Liver (tissue), 9 donors: ENCODE data around the gene MIEF1. TPM values are rescaled to one million over a fixed set of nuclear protein-coding genes. Genes with fewer than 3 reads are reported as not detected.

Experiments used
- DNase-seq: peaks from one replicate; pipeline ENCODE4 v3.0.0-alpha.2; 2017; ENCODE audit warnings: low spot score
- H3K27ac ChIP-seq, 2 donors: one replicate each; pipeline ENCODE4 v1.7.0; 2013; ENCODE audit warnings: inconsistent platforms in 2 of 2, low read length in 2 of 2, control low read depth in 1 of 2, low read depth in 1 of 2, mild to moderate bottlenecking in 1 of 2
- H3K27me3 ChIP-seq, 4 donors: one replicate each; pipeline versions ENCODE4 v1.6.1 to v1.7.0; 2013; ENCODE audit warnings: low read length in 3 of 4, inconsistent platforms in 1 of 4, mild to moderate bottlenecking in 1 of 4, moderate library complexity in 1 of 4; ENCODE audit not compliant: control insufficient read depth in 4 of 4, insufficient read depth in 4 of 4
- H3K36me3 ChIP-seq, 4 donors: one replicate each; pipeline versions ENCODE4 v1.6.1 to v1.7.0; 2013; ENCODE audit warnings: low read length in 3 of 4, mild to moderate bottlenecking in 3 of 4, low read depth in 1 of 4, moderate library complexity in 1 of 4; ENCODE audit not compliant: control insufficient read depth in 4 of 4, insufficient read depth in 3 of 4
- H3K4me1 ChIP-seq, 4 donors: one replicate each; pipeline versions ENCODE4 v1.6.1 to v1.7.0; 2013; ENCODE audit warnings: low read length in 3 of 4, mild to moderate bottlenecking in 3 of 4, moderate library complexity in 1 of 4; ENCODE audit not compliant: control insufficient read depth in 4 of 4, insufficient read depth in 4 of 4
- H3K4me3 ChIP-seq, 3 donors: one replicate each; pipeline versions ENCODE4 v1.6.1 to v1.7.0; 2013; ENCODE audit warnings: low read length in 3 of 3, control low read depth in 1 of 3, low read depth in 1 of 3, mild to moderate bottlenecking in 1 of 3
- H3K9ac ChIP-seq, 2 donors: one replicate each; pipeline ENCODE4 v1.7.0; 2013; ENCODE audit warnings: low read length in 2 of 2, mild to moderate bottlenecking in 2 of 2, moderate library complexity in 2 of 2, control low read depth in 1 of 2, low read depth in 1 of 2
- H3K9me3 ChIP-seq, 4 donors: one replicate each; pipeline versions ENCODE4 v1.6.1 to v1.7.0; 2013; ENCODE audit warnings: low read length in 3 of 4; ENCODE audit not compliant: control insufficient read depth in 4 of 4
- EGR1 ChIP-seq, 2 donors: IDR thresholded peaks; 2 replicates each; pipeline ENCODE4 v1.6.1; 2016 to 2018; ENCODE audit warnings: antibody characterized with exemption in 2 of 2, low read depth in 2 of 2
- FOXA1 ChIP-seq: IDR thresholded peaks from 2 replicates; pipeline ENCODE4 v1.6.1; 2016; ENCODE audit warnings: antibody characterized with exemption
- FOXA2 ChIP-seq: IDR thresholded peaks from 2 replicates; pipeline ENCODE4 v1.6.1; 2016; ENCODE audit warnings: antibody characterized with exemption
- GABPA ChIP-seq, 2 donors: IDR thresholded peaks in 1 of 2; conservative IDR thresholded peaks in 1 of 2; 2 replicates each; pipeline ENCODE4 v1.6.1; 2016; ENCODE audit warnings: antibody characterized with exemption in 2 of 2, mild to moderate bottlenecking in 1 of 2, moderate library complexity in 1 of 2
- HNF4A ChIP-seq, 2 donors: conservative IDR thresholded peaks; 2 replicates each; pipeline ENCODE4 v1.6.1; 2016; ENCODE audit warnings: antibody characterized with exemption in 2 of 2, mild to moderate bottlenecking in 2 of 2
- HNF4G ChIP-seq: IDR thresholded peaks from 2 replicates; pipeline ENCODE4 v1.6.1; 2016; ENCODE audit warnings: antibody characterized with exemption
- JUND ChIP-seq, 2 donors: IDR thresholded peaks; 2 replicates each; pipeline ENCODE4 v1.6.1; 2016; ENCODE audit warnings: antibody characterized with exemption in 2 of 2
- NR2F2 ChIP-seq: IDR thresholded peaks from 2 replicates; pipeline ENCODE4 v1.6.1; 2016; ENCODE audit warnings: antibody characterized with exemption
- RAD21 ChIP-seq, 2 donors: IDR thresholded peaks; 2 replicates each; pipeline ENCODE4 v1.6.1; 2016; ENCODE audit warnings: antibody characterized with exemption in 2 of 2, mild to moderate bottlenecking in 2 of 2
- RXRA ChIP-seq, 2 donors: IDR thresholded peaks; 2 replicates each; pipeline ENCODE4 v1.6.1; 2017 to 2018; ENCODE audit warnings: antibody characterized with exemption in 2 of 2, mild to moderate bottlenecking in 1 of 2
- SP1 ChIP-seq: IDR thresholded peaks from 2 replicates; pipeline ENCODE4 v1.6.1; 2018; ENCODE audit warnings: antibody characterized with exemption, mild to moderate bottlenecking
- TAF1 ChIP-seq: conservative IDR thresholded peaks from 2 replicates; pipeline ENCODE4 v1.6.1; 2016; ENCODE audit warnings: antibody characterized with exemption, mild to moderate bottlenecking
- YY1 ChIP-seq: IDR thresholded peaks from 2 replicates; pipeline ENCODE4 v1.6.1; 2016; ENCODE audit warnings: antibody characterized with exemption, mild to moderate bottlenecking
- WGBS: extraction: QIAGEN DNeasy Blood & Tissue Kit; methylation state at CpG from one replicate; pipeline ENCODE4 v1.1.7; 2013; 5-methylcytosine and 5-hydroxymethylcytosine counted together
- polyA plus RNA-seq, 2 donors: library from polyadenylated mRNA; stranded (reverse) in 1 of 2; unstranded in 1 of 2; fragments of 200-250 nt in 1 of 2; fragments of >200 nt in 1 of 2; fragmentation: Nextera tagmentation in 1 of 2; extraction: Ambion mirVana in 1 of 2; gene quantifications; one replicate each; pipeline versions ENCODE4 v1.2.1 to v1.2.3, GENCODE V29; 2013 to 2015
- total RNA-seq, 2 donors: library from RNA; depleted of rRNA; stranded (reverse); fragments of >200 nt; gene quantifications; one replicate each; pipeline ENCODE4 v1.2.3, GENCODE V29; 2014
- TF ChIP-seq, protein P1 (sequence below): IDR thresholded peaks from 2 replicates; pipeline ENCODE4 v1.6.1; 2016; ENCODE audit warnings: antibody characterized with exemption, mild to moderate bottlenecking
- TF ChIP-seq, protein P2 (sequence below): IDR thresholded peaks from 2 replicates; pipeline ENCODE4 v1.6.1; 2016; ENCODE audit warnings: antibody characterized with exemption
- TF ChIP-seq, protein P3 (sequence below): IDR thresholded peaks from 2 replicates; pipeline ENCODE4 v1.6.1; 2016; ENCODE audit warnings: antibody characterized with exemption
- TF ChIP-seq, protein P4 (sequence below): IDR thresholded peaks from 2 replicates; pipeline ENCODE4 v1.6.1; 2016; ENCODE audit warnings: antibody characterized with exemption
- TF ChIP-seq, protein P5 (sequence below): fragments of 150-350 bp; IDR thresholded peaks from 2 replicates; pipeline ENCODE4 v1.5.1; 2017; ENCODE audit warnings: improper control_type of control experiment, low read depth, low read length; ENCODE audit not compliant: missing input control
- donor health status: healthy.
- donor health status: healthy.
- donor health status: healthy.
- donor health status: healthy.
- donor health status: healthy.

Gene MIEF1
- total and polyA plus RNA-seq, 4 donors = 12.9 to 31.1 (median 20.7) TPM

DNA sequence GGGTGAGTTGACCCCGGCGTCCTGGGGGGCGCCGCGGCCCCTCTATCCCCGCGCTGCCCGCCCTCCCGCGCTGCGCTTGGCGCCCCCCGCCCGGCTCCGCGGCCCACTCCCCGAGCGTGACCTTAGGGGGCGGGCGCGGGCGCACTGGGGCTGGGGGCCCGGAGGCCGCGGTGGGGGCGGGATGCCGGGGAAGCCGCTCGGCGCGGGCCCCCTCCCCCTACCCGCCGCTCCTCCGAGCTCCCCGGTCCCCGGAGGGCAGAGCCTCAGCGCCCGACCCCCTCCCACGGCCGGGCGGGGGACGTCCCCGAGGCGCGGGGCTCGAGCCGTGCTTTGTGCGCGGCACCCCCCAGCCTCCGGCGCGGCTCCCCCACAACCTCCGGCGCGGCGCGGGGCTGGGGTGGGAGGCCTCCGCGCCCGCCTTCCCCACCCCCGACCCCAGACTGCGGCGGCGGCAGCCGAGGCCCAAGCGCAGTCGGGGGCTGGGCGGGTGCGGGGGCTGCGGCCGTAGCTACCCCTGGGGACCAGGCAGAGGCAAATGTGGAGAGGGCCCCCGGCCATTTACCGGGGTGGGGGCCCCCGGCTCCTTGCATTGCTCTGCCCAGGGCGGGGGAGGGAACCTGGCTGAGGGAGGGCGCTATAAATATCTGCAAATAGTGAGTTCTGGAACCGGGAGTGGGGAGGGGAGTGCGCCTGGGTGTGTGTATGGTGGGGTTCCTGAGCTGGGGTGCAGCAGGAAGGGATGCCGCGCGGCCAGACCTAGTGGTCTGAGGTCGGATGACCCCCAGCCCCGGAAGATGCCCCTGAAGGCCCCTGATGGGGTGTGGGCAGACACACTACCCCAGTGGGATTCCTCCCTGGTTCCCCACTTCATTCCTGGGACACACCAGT is 44.3 kb upstream of the MIEF1 start:
- TF ChIP-seq GABPA (IDR thresholded peaks at IDR 0.05 in 1 of 2, conservative IDR thresholded peaks at IDR 0.05 in 1 of 2) (no peak), JUND (IDR thresholded peaks at IDR 0.05) (no peak), FOXA2 (no peak), RXRA (IDR thresholded peaks at IDR 0.05) (no peak), EGR1 (IDR thresholded peaks at IDR 0.05; ENCODE audit: low read depth in 2 of 2) (no peak), TAF1 (no peak), RAD21 (IDR thresholded peaks at IDR 0.05) (no peak), HNF4A (conservative IDR thresholded peaks at IDR 0.05) (no peak), NR2F2 (no peak), YY1 (no peak), HNF4G (no peak), SP1 (no peak), FOXA1 (no peak)
- TF ChIP-seq, protein P1, sequence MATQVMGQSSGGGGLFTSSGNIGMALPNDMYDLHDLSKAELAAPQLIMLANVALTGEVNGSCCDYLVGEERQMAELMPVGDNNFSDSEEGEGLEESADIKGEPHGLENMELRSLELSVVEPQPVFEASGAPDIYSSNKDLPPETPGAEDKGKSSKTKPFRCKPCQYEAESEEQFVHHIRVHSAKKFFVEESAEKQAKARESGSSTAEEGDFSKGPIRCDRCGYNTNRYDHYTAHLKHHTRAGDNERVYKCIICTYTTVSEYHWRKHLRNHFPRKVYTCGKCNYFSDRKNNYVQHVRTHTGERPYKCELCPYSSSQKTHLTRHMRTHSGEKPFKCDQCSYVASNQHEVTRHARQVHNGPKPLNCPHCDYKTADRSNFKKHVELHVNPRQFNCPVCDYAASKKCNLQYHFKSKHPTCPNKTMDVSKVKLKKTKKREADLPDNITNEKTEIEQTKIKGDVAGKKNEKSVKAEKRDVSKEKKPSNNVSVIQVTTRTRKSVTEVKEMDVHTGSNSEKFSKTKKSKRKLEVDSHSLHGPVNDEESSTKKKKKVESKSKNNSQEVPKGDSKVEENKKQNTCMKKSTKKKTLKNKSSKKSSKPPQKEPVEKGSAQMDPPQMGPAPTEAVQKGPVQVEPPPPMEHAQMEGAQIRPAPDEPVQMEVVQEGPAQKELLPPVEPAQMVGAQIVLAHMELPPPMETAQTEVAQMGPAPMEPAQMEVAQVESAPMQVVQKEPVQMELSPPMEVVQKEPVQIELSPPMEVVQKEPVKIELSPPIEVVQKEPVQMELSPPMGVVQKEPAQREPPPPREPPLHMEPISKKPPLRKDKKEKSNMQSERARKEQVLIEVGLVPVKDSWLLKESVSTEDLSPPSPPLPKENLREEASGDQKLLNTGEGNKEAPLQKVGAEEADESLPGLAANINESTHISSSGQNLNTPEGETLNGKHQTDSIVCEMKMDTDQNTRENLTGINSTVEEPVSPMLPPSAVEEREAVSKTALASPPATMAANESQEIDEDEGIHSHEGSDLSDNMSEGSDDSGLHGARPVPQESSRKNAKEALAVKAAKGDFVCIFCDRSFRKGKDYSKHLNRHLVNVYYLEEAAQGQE = no peak
- TF ChIP-seq, protein P2, sequence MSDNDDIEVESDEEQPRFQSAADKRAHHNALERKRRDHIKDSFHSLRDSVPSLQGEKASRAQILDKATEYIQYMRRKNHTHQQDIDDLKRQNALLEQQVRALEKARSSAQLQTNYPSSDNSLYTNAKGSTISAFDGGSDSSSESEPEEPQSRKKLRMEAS = no peak
- TF ChIP-seq, protein P3, sequence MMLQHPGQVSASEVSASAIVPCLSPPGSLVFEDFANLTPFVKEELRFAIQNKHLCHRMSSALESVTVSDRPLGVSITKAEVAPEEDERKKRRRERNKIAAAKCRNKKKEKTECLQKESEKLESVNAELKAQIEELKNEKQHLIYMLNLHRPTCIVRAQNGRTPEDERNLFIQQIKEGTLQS = no peak
- TF ChIP-seq, protein P4, sequence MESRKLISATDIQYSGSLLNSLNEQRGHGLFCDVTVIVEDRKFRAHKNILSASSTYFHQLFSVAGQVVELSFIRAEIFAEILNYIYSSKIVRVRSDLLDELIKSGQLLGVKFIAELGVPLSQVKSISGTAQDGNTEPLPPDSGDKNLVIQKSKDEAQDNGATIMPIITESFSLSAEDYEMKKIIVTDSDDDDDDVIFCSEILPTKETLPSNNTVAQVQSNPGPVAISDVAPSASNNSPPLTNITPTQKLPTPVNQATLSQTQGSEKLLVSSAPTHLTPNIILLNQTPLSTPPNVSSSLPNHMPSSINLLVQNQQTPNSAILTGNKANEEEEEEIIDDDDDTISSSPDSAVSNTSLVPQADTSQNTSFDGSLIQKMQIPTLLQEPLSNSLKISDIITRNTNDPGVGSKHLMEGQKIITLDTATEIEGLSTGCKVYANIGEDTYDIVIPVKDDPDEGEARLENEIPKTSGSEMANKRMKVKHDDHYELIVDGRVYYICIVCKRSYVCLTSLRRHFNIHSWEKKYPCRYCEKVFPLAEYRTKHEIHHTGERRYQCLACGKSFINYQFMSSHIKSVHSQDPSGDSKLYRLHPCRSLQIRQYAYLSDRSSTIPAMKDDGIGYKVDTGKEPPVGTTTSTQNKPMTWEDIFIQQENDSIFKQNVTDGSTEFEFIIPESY = no peak
- TF ChIP-seq, protein P5, sequence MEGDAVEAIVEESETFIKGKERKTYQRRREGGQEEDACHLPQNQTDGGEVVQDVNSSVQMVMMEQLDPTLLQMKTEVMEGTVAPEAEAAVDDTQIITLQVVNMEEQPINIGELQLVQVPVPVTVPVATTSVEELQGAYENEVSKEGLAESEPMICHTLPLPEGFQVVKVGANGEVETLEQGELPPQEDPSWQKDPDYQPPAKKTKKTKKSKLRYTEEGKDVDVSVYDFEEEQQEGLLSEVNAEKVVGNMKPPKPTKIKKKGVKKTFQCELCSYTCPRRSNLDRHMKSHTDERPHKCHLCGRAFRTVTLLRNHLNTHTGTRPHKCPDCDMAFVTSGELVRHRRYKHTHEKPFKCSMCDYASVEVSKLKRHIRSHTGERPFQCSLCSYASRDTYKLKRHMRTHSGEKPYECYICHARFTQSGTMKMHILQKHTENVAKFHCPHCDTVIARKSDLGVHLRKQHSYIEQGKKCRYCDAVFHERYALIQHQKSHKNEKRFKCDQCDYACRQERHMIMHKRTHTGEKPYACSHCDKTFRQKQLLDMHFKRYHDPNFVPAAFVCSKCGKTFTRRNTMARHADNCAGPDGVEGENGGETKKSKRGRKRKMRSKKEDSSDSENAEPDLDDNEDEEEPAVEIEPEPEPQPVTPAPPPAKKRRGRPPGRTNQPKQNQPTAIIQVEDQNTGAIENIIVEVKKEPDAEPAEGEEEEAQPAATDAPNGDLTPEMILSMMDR = no peak
- H3K27ac ChIP-seq = no peak overlapping the region
- no peak for DNase-seq
- H3K27me3 ChIP-seq = peaks cover 0 to 6% (median 4%) of the 10 kb centered on the region in 4 donors
- peak overlapping the region in 1 of 3 donors; percentile 43 for H3K4me3 ChIP-seq
- no peak overlapping the region for H3K9ac ChIP-seq
- H3K4me1 ChIP-seq = peaks cover 0 to 3% (median 2%) of the 10 kb centered on the region in 4 donors
- 3% methylated on average over 83 of the region's 83 CpGs for WGBS
- H3K36me3 ChIP-seq = no peaks in the 10 kb centered on the region
- H3K9me3 ChIP-seq = no peaks in the 10 kb centered on the region
